ENCODE results near the gene DCAF16. TPM values are rescaled to one million over a fixed set of nuclear protein-coding genes. Genes with fewer than 3 reads are reported as not detected.

Gene DCAF16
- total RNA-seq, 4 donors from 2014 or later = 5.6 to 28.2 (median 12.2) TPM

GRCh38 chr4:17761062-17761461, 49.5 kb downstream of the DCAF16 start:
- Histone ChIP-seq H3K27me3 (no peaks in the 10 kb centered on the region), H3K4me1 (peaks cover 0 to 7% (median 0%) of the 10 kb centered on the region in 3 donors), H3K4me3 (no peak overlapping the region), H3K27ac (no peak overlapping the region), H3K36me3 (no peaks in the 10 kb centered on the region), H3K9me3 (no peaks in the 10 kb centered on the region)
- no peak for DNase-seq
- TF ChIP-seq CTCF (IDR thresholded peaks at IDR 0.05) = no peak
- no peak for TF ChIP-seq POLR2A (IDR thresholded peaks at IDR 0.05)
- intact Hi-C loops (cut with DNase I) = no loop called here
- WGBS, 2 donors = 70% methylated on average over 1 of the region's 1 CpG; no CpG with 5 or more reads in 1 of the 2 donors

GRCh38 chr4:17760626-17761025, 49.9 kb downstream of the DCAF16 start:
- Histone ChIP-seq H3K9me3 (no peaks in the 10 kb centered on the region), H3K4me3 (no peak overlapping the region), H3K4me1 (peaks cover 0 to 7% (median 0%) of the 10 kb centered on the region in 3 donors), H3K36me3 (no peaks in the 10 kb centered on the region), H3K27ac (no peak overlapping the region), H3K27me3 (no peaks in the 10 kb centered on the region)
- DNase-seq = no peak
- 86 to 89% methylated on average over 5 to 6 of the region's 6 CpGs for WGBS, 2 donors
- intact Hi-C loops (cut with DNase I) = no loop called here
- TF ChIP-seq CTCF (IDR thresholded peaks at IDR 0.05) (no peak), POLR2A (IDR thresholded peaks at IDR 0.05) (no peak)

- no peak overlapping the region for H3K4me3 ChIP-seq
- no peak for TF ChIP-seq CTCF (IDR thresholded peaks at IDR 0.05)
- whole genome bisulfite sequencing, 2 donors = 67 to 73% methylated on average over 5 of the region's 5 CpGs
- intact Hi-C loops (cut with DNase I) = no loop called here
- H3K36me3 ChIP-seq = no peaks in the 10 kb centered on the region
- no peaks in the 10 kb centered on the region for H3K9me3 ChIP-seq
- no peak for DNase-seq
- no peaks in the 10 kb centered on the region for H3K27me3 ChIP-seq
- no peak overlapping the region for H3K27ac ChIP-seq
- H3K4me1 ChIP-seq = peaks cover 0 to 7% (median 0%) of the 10 kb centered on the region in 3 donors
These were observed 52.1 kb downstream of the DCAF16 start for GRCh38 chr4:17758485-17758884.

- no peak for DNase-seq
- intact Hi-C loops (cut with DNase I) = no loop called here
- peaks cover 0 to 7% (median 0%) of the 10 kb centered on the region in 3 donors for H3K4me1 ChIP-seq
- no peaks in the 10 kb centered on the region for H3K36me3 ChIP-seq
- H3K9me3 ChIP-seq = no peaks in the 10 kb centered on the region
- no peaks in the 10 kb centered on the region for H3K27me3 ChIP-seq
- 48 to 50% methylated on average over 1 of the region's 1 CpG for WGBS, 2 donors
- TF ChIP-seq POLR2A (IDR thresholded peaks at IDR 0.05) = no peak
- no peak for TF ChIP-seq CTCF (IDR thresholded peaks at IDR 0.05)
- H3K27ac ChIP-seq = no peak overlapping the region
- H3K4me3 ChIP-seq = no peak overlapping the region
These were observed 52.9 kb downstream of the DCAF16 start for GRCh38 chr4:17757621-17758020.

GRCh38 chr4:17753646-17754045, 56.9 kb downstream of the DCAF16 start:
- intact Hi-C loops (cut with DNase I) = no loop called here
- no peak overlapping the region for H3K4me3 ChIP-seq
- H3K9me3 ChIP-seq = no peaks in the 10 kb centered on the region
- no peak for DNase-seq
- H3K36me3 ChIP-seq = no peaks in the 10 kb centered on the region
- H3K4me1 ChIP-seq = peaks cover 0 to 7% (median 0%) of the 10 kb centered on the region in 3 donors
- no peaks in the 10 kb centered on the region for H3K27me3 ChIP-seq
- H3K27ac ChIP-seq = no peak overlapping the region
- TF ChIP-seq CTCF (IDR thresholded peaks at IDR 0.05) (no peak), POLR2A (IDR thresholded peaks at IDR 0.05) (no peak)
- WGBS, 2 donors = 80 to 95% methylated on average over 2 of the region's 2 CpGs

Other genes with a start within 250 kb of the DCAF16 start
- gene LAP3, start 233.6 kb downstream of the DCAF16 start, total RNA-seq = 10 to 100 TPM; 30.2 to 80.5 (median 54.6) TPM
- gene MED28, start 196.1 kb downstream of the DCAF16 start, total RNA-seq = 10 to 100 TPM in 3 of 4 donors, 1 to 10 TPM in 1; 6.1 to 14.5 (median 11.5) TPM
- under 1 TPM; 0.18 to 0.76 (median 0.19) TPM for gene FAM184B, start 29.1 kb downstream of the DCAF16 start, total RNA-seq
- gene NCAPG, start 222 bp upstream of the DCAF16 start, total RNA-seq = 10 to 100 TPM in 2 of 4 donors, 1 to 10 TPM in 2; 3.8 to 19.4 (median 12.5) TPM
- gene LCORL, start 211.0 kb upstream of the DCAF16 start, total RNA-seq = 10 to 100 TPM in 1 of 4 donors, 1 to 10 TPM in 3; 6.1 to 17.5 (median 8.2) TPM